Panc1 (cell line): ENCODE data around the gene COG2. TPM values are rescaled to one million over a fixed set of nuclear protein-coding genes. Genes with fewer than 3 reads are reported as not detected.

Experiments
- ATAC-seq: fragments of 200-7000 bp; cut with Tn5 transposase; 2 replicates; pipeline ENCODE4 v1.9.1; 2020; ENCODE audit warnings: mild to moderate bottlenecking, moderate library complexity
- BruUV-seq: library from RNA; stranded (reverse); fragments of 400-500 nt; replicated peaks from 2 replicates; lab custom pipeline; 2021; lab: Mats Ljungman, UMichigan
- CTCF ChIA-PET: fragments of 300-600 bp; sonication (Branson Sonifier 250); formaldehyde crosslinking; loops from one replicate; lab custom pipeline; 2022; ENCODE audit warnings: antibody characterized with exemption; lab: Charles Lee
- POLR2A ChIA-PET: fragments of 300-600 bp; sonication (Branson Sonifier 250); formaldehyde crosslinking; loops from one replicate; lab custom pipeline; 2022; ENCODE audit warnings: antibody characterized with exemption; lab: Charles Lee
- DNase-seq: peaks from one replicate; pipeline ENCODE4 v3.0.0-alpha.2; 2010; ENCODE audit warnings: low read depth, low spot score
- H3K27ac ChIP-seq: 2 replicates; pipeline ENCODE4 v1.5.1; 2011; ENCODE audit warnings: mild to moderate bottlenecking, low read length, inconsistent platforms
- H3K27me3 ChIP-seq: fragments of 200-500 bp; sonication (Bioruptor generic); 2 replicates; pipeline ENCODE4 v1.6.0; 2014; ENCODE audit warnings: low read length, inconsistent platforms; ENCODE audit not compliant: control insufficient read depth, insufficient read depth
- H3K36me3 ChIP-seq: fragments of 200-500 bp; sonication (Bioruptor generic); 2 replicates; pipeline ENCODE4 v1.5.1; 2014; ENCODE audit warnings: inconsistent platforms, mild to moderate bottlenecking, low read length, moderate library complexity; ENCODE audit not compliant: control insufficient read depth, insufficient read depth
- H3K4me1 ChIP-seq: 2 replicates; pipeline ENCODE4 v1.5.1; 2011; ENCODE audit warnings: inconsistent platforms, mild to moderate bottlenecking, low read length, moderate library complexity; ENCODE audit not compliant: control insufficient read depth, insufficient read depth
- H3K4me3 ChIP-seq, 2 experiments: 2 replicates each; pipeline ENCODE4 v1.5.1; 2011 to 2012; ENCODE audit warnings: low read depth in 2 of 2, low read length in 2 of 2, mild to moderate bottlenecking in 2 of 2, inconsistent platforms in 1 of 2, moderate library complexity in 1 of 2
- H3K9me3 ChIP-seq: fragments of 200-500 bp; sonication (Bioruptor generic); 2 replicates; pipeline ENCODE4 v1.5.1; 2014; ENCODE audit warnings: low read depth, mild to moderate bottlenecking, inconsistent platforms, low read length, moderate library complexity; ENCODE audit not compliant: control insufficient read depth, insufficient read depth
- POLR2AphosphoS5 ChIP-seq: IDR thresholded peaks from 2 replicates; pipeline ENCODE4 v1.6.1; 2012; ENCODE audit warnings: mild to moderate bottlenecking, low read depth, low read length, moderate library complexity
- SIN3A ChIP-seq: IDR thresholded peaks from 2 replicates; pipeline ENCODE4 v1.6.1; 2012; ENCODE audit warnings: low read depth, mild to moderate bottlenecking, low read length, moderate library complexity, borderline replicate concordance; ENCODE audit not compliant: insufficient read depth
- TCF7L2 ChIP-seq: IDR thresholded peaks from 2 replicates; pipeline ENCODE4 v1.6.1; 2011; ENCODE audit warnings: mild to moderate bottlenecking, low read depth, low read length, inconsistent platforms
- in situ Hi-C: cut with HindIII; loops from 2 replicates; pipeline ENCODE4 v1.10.0; 2016; ENCODE audit warnings: low sequenced_read_pairs, low pct_unique_long_range_greater_than_20kb
- intact Hi-C: fragments of 100-400 bp; cut with micrococcal nuclease; formaldehyde crosslinking; loops from one replicate; pipeline ENCODE4 v1.10.0; 2022; ENCODE audit not compliant: unreplicated experiment
- total RNA-seq: library from RNA; stranded (reverse); gene quantifications from one replicate; pipeline ENCODE4 v1.2.1, GENCODE V29; 2021; ENCODE audit not compliant: unreplicated experiment
- TF ChIP-seq, protein P1 (sequence below), 2 experiments: IDR thresholded peaks; 2 replicates each; pipeline ENCODE4 v1.6.1; 2011 to 2012; ENCODE audit warnings: low read depth in 2 of 2, control low read depth in 1 of 2, low read length in 1 of 2, mild to moderate bottlenecking in 1 of 2, moderate library complexity in 1 of 2; ENCODE audit not compliant: insufficient read depth in 1 of 2
- TF ChIP-seq, protein P2 (sequence below): fragments of 450-650 bp; IDR thresholded peaks from 2 replicates; pipeline ENCODE4 v1.5.1; 2017; ENCODE audit warnings: mild to moderate bottlenecking

The COG2 gene
- total RNA-seq, 1 experiment from 2014 or later, result 20.5 TPM

DNA sequence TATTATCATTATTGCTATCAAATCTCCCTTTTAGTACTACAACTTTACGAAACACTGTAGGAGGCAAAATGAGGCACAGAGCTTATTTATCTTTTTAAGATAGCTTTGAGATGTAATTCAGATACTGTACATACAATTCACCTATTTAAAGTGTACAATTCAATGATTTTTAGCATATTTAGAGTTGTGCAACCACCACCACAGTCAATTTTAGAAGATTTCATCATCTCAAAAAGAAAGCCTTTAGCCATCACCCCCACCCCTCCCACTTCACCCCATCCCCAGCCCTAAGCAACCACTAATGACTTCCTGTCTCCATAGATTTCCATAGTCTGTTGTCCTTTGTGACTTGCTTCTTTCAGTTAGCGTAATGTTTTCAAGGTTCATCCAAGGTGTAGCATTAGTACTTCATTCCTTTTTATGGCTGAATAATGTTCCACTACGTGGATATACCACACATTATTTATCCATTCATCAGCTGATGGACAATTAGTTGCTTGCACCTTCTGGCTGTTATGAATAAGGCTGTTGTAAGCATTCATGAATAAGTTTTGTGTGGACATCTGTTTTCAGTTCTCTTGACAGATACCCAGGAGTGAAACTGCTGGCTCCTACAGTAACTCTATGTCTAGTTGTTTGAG is 95.5 kb downstream of the COG2 start:
- TF ChIP-seq TCF7L2 (no peak), POLR2AphosphoS5 (no peak), SIN3A (no peak)
- TF ChIP-seq, protein P1, sequence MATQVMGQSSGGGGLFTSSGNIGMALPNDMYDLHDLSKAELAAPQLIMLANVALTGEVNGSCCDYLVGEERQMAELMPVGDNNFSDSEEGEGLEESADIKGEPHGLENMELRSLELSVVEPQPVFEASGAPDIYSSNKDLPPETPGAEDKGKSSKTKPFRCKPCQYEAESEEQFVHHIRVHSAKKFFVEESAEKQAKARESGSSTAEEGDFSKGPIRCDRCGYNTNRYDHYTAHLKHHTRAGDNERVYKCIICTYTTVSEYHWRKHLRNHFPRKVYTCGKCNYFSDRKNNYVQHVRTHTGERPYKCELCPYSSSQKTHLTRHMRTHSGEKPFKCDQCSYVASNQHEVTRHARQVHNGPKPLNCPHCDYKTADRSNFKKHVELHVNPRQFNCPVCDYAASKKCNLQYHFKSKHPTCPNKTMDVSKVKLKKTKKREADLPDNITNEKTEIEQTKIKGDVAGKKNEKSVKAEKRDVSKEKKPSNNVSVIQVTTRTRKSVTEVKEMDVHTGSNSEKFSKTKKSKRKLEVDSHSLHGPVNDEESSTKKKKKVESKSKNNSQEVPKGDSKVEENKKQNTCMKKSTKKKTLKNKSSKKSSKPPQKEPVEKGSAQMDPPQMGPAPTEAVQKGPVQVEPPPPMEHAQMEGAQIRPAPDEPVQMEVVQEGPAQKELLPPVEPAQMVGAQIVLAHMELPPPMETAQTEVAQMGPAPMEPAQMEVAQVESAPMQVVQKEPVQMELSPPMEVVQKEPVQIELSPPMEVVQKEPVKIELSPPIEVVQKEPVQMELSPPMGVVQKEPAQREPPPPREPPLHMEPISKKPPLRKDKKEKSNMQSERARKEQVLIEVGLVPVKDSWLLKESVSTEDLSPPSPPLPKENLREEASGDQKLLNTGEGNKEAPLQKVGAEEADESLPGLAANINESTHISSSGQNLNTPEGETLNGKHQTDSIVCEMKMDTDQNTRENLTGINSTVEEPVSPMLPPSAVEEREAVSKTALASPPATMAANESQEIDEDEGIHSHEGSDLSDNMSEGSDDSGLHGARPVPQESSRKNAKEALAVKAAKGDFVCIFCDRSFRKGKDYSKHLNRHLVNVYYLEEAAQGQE (IDR thresholded peaks at IDR 0.05; ENCODE audit: insufficient read depth in 1 of 2, low read depth in 2 of 2, low read length in 1 of 2), result no peak
- TF ChIP-seq, protein P2, sequence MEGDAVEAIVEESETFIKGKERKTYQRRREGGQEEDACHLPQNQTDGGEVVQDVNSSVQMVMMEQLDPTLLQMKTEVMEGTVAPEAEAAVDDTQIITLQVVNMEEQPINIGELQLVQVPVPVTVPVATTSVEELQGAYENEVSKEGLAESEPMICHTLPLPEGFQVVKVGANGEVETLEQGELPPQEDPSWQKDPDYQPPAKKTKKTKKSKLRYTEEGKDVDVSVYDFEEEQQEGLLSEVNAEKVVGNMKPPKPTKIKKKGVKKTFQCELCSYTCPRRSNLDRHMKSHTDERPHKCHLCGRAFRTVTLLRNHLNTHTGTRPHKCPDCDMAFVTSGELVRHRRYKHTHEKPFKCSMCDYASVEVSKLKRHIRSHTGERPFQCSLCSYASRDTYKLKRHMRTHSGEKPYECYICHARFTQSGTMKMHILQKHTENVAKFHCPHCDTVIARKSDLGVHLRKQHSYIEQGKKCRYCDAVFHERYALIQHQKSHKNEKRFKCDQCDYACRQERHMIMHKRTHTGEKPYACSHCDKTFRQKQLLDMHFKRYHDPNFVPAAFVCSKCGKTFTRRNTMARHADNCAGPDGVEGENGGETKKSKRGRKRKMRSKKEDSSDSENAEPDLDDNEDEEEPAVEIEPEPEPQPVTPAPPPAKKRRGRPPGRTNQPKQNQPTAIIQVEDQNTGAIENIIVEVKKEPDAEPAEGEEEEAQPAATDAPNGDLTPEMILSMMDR, result no peak
- CTCF ChIA-PET, result no interaction called here
- in situ Hi-C loops, result no loop called here

DNA sequence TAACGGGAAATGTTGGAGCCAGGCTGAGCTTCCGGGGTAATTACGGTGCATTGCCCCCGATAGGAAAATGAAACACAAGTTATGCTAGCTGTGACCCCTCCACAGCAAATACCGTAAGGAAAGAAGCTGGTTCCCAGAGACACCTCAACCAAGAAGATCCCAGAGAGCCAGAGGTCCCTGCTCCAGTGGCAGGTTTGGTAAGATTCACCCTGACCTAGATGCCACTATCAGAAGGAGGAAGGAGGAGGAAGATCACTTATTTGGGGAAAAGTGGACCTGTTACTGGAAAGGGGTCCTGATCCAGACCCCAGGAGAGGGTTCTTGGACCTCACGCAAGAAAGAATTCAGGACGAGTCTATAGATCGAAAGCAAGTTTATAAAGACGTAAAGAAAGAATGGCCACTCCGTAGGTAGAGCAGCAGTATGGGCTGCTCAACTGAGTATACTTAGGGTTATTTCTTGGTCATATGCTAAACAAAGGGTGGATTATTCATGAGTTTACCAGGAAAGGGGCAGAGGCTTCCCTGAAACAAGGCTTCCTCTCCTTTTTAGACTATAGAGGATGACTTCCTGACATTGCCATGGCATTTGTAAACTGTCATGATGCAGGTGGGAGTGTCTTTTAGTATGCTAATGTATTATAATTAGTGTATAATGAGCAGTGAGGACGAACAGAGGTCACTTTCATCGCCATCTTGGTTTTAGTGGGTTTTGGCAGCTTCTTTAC is 97.4 kb downstream of the COG2 start:
- DNase-seq (no peak), ATAC-seq (no peak)
- H3K27ac ChIP-seq, result no peak overlapping the region
- intact Hi-C loops (no loop called here), in situ Hi-C loops (no loop called here)
- no peak overlapping the region for H3K4me3 ChIP-seq
- ChIA-PET CTCF (no interaction called here), POLR2A (no interaction called here)
- no peaks in the 10 kb centered on the region for H3K4me1 ChIP-seq
- BruUV-seq, result no TSS peak
- H3K27me3 ChIP-seq, result peaks cover 3% of the 10 kb centered on the region; the same call in 1 of the 2 replicates
- TF ChIP-seq, protein P1 (IDR thresholded peaks at IDR 0.05; ENCODE audit: insufficient read depth in 1 of 2, low read depth in 2 of 2, low read length in 1 of 2), result no peak
- TF ChIP-seq SIN3A (no peak), TCF7L2 (no peak), POLR2AphosphoS5 (no peak)
- TF ChIP-seq, protein P2, result no peak
- no peaks in the 10 kb centered on the region for H3K36me3 ChIP-seq
- H3K9me3 ChIP-seq, result no peaks in the 10 kb centered on the region

More for the DNA sequence above, 95.5 kb downstream of the COG2 start:
- Histone ChIP-seq H3K36me3 (no peaks in the 10 kb centered on the region), H3K4me3 (no peak overlapping the region), H3K9me3 (no peaks in the 10 kb centered on the region), H3K4me1 (no peaks in the 10 kb centered on the region), H3K27ac (no peak overlapping the region), H3K27me3 (peaks cover 3% of the 10 kb centered on the region; the same call in 1 of the 2 replicates)
- BruUV-seq, result no TSS peak
- intact Hi-C loops, result no loop called here
- POLR2A ChIA-PET, result no interaction called here
- DNase-seq (no peak), ATAC-seq (no peak)
